Nephron (organoid): ENCODE results near the gene RELCH.

Source experiments
- H3K27ac Mint-ChIP-seq, 3 experiments: 2 replicates each; pipeline ENCODE4 v1.8.0; 2020; ENCODE audit warnings: mixed read lengths in 3 of 3, mild to moderate bottlenecking in 2 of 3, moderate library complexity in 1 of 3
- H3K27me3 Mint-ChIP-seq: 2 replicates; pipeline ENCODE4 v1.8.0; 2021; ENCODE audit warnings: low read depth, mild to moderate bottlenecking, moderate library complexity, mixed read lengths
- H3K36me3 Mint-ChIP-seq: 2 replicates; pipeline ENCODE4 v1.8.0; 2020; ENCODE audit warnings: low read depth, mixed read lengths
- H3K4me1 Mint-ChIP-seq: 2 replicates; pipeline ENCODE4 v1.8.0; 2020; ENCODE audit warnings: mixed read lengths
- H3K4me3 Mint-ChIP-seq, 3 experiments: 2 replicates each; pipeline ENCODE4 v1.8.0; 2020; ENCODE audit warnings: mild to moderate bottlenecking in 3 of 3, mixed read lengths in 3 of 3, moderate library complexity in 2 of 3
- H3K9me3 Mint-ChIP-seq: 2 replicates; pipeline ENCODE4 v1.8.0; 2020; ENCODE audit warnings: mixed read lengths
- TF ChIP-seq, protein P1 (sequence below), 3 experiments: fragments of 200-600 bp; sonication (generic); IDR thresholded peaks; one replicate each; pipeline ENCODE4 v1.5.0; 2021; ENCODE audit warnings: antibody characterized with exemption in 3 of 3; ENCODE audit not compliant: unreplicated experiment in 3 of 3

Gene RELCH

DNA sequence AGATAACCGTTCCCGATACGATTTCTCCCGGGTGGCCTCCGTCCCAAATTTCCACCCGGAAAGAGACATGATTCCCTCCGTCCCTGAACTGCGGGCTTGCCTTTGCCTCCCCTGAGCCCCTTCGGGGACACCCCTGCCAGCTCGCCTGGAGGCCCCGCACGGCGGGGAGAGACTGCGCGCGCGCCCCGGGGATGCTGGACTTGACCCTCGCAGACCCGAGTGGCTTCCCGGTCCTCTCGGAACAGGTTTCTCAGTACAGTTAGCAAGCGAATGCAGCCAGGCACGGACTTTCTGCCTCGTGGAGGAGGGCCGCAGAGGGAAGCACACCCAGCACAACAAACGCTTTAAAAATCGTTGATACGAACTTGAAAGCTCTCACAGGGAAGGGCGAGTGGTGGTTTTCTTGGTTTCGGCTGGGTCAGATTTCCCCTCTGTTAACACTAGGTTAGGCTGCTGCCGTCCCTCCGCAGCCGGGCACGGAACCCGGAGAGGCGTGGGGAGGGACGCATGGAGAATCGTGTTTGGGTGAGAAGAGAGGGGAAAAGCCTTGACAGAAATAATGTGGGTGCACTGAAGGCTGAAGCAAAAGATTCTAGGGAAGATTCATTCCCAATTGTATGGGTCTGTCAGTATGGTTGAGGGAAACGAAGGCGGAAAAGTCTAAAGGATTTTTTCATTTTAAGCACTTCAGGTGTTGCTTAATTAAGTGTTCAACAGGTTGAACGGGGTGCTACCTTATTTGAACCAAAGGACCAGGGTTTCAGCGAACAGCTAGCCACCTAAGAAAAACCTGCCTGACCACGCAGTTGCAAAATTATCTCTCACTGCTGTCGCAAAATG, 139.0 kb downstream of the RELCH start:
- TF ChIP-seq, protein P1, sequence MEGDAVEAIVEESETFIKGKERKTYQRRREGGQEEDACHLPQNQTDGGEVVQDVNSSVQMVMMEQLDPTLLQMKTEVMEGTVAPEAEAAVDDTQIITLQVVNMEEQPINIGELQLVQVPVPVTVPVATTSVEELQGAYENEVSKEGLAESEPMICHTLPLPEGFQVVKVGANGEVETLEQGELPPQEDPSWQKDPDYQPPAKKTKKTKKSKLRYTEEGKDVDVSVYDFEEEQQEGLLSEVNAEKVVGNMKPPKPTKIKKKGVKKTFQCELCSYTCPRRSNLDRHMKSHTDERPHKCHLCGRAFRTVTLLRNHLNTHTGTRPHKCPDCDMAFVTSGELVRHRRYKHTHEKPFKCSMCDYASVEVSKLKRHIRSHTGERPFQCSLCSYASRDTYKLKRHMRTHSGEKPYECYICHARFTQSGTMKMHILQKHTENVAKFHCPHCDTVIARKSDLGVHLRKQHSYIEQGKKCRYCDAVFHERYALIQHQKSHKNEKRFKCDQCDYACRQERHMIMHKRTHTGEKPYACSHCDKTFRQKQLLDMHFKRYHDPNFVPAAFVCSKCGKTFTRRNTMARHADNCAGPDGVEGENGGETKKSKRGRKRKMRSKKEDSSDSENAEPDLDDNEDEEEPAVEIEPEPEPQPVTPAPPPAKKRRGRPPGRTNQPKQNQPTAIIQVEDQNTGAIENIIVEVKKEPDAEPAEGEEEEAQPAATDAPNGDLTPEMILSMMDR (IDR thresholded peaks at IDR 0.05; ENCODE audit: unreplicated experiment in 3 of 3) = no peak
- H3K36me3 Mint-ChIP-seq = no peaks in the 10 kb centered on the region
- H3K27me3 Mint-ChIP-seq = peaks cover 90% of the 10 kb centered on the region
- H3K4me3 Mint-ChIP-seq = peak overlapping the region; percentile 72 to 81 (median 81)
- no peak overlapping the region for H3K27ac Mint-ChIP-seq
- H3K4me1 Mint-ChIP-seq = peaks cover 16% of the 10 kb centered on the region
- H3K9me3 Mint-ChIP-seq = peaks cover 2% of the 10 kb centered on the region

DNA sequence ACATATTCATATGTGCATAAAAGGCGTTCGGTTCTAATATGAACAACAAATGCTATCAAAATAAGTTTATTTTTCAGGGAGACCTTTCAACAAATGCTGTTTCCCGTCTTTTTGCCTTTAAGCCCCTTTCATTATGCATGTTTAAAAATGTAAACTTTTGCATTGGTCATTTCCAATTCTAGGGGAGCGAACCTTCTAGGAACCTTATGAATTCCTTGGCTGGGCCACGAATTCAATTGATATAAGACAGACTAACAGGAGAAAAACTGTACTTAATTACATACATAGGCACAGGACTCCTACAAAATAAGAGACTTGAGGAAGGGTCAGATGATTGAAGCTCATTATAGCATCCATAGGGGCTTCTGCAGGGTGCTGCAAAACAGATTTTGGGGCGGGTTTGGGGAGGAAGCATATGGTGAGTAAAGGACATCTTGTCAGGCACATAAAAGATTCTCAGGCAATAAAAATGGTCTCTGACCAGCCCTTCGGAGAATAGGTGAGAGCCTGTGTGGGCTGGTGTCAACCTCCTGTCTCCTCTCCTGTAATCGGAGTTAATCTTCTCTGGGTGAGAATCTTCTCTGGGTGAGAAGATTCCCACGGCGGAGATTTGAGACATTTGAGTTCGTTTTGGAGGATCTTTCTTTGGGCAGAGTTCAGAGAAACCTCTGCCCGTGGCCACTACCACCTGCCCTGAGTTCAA, 139.7 kb downstream of the RELCH start:
- H3K27ac Mint-ChIP-seq = no peak overlapping the region
- TF ChIP-seq, protein P1 (IDR thresholded peaks at IDR 0.05; ENCODE audit: unreplicated experiment in 3 of 3) = no peak
- no peaks in the 10 kb centered on the region for H3K36me3 Mint-ChIP-seq
- peak overlapping the region; percentile 72 to 81 (median 81) for H3K4me3 Mint-ChIP-seq
- peaks cover 16% of the 10 kb centered on the region for H3K4me1 Mint-ChIP-seq
- peaks cover 2% of the 10 kb centered on the region for H3K9me3 Mint-ChIP-seq
- H3K27me3 Mint-ChIP-seq = peaks cover 92% of the 10 kb centered on the region

DNA sequence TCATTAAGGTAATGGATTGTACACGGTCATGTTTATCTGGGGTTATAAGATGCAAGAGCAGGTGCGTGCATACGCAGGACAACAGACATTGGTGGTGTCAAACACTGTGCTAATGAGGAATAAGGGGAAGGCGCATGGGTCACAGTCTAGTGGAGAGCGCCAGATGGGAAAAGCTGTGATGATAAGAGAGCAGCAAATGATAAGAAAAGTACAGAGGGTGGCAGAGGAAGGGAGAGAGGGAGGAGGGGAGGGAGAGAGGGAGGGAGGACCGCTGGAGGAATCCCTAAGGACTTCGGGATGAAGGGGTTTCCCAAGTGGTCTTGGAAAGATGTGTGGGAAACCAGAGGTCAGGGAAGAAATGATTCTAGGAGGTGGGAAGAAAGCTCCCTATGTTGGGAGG, 140.9 kb downstream of the RELCH start:
- Mint-ChIP-seq H3K27ac (no peak overlapping the region), H3K36me3 (no peaks in the 10 kb centered on the region), H3K27me3 (peaks cover 84% of the 10 kb centered on the region), H3K4me1 (peaks cover 16% of the 10 kb centered on the region), H3K9me3 (peaks cover 2% of the 10 kb centered on the region), H3K4me3 (no peak overlapping the region)
- TF ChIP-seq, protein P1 (IDR thresholded peaks at IDR 0.05; ENCODE audit: unreplicated experiment in 3 of 3) = no peak

DNA sequence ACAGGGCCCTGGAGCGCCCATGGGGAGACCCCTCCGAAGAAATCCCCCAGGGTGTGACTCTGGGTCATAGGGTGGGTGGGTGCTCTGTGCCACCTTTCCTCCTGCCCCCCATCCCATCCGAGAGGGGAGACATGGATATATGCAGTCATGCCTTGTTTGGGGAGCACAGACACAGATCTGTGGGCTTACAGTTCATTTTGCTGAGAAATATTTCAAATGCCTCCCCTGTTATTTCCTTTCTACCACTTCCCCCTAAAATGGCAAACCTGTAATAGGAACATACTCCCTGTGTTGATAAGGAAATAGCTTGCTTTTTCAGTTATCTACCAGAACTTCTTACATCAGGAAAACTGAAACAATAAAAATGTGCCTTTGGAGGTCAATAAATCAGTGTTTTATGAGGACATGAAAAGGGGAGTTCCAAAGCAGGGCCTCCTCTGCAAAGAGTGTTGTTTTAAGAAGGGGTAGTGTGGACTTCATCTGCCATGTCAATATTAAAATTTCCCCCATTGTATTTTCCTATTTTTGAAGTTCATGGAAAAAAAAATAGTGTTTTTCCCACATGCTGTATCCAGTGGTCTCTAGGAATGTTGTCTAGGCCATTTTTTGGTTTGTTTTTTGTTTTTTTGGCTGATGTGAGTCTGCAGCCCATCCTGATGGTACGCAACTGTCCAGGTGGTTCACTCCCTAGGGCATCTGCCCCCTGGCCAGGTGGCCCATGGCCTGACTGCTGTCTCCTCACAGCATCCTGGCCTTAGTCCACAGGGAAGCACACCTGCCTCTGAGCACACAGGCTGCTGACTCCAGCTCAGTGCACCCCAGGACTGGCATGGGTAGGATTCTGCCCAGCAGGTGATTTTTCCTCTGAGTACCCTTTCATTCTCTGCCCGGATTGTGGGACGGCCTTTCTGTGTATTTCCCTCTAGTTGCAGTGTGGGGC, 141.8 kb downstream of the RELCH start:
- Mint-ChIP-seq H3K9me3 (no peaks in the 10 kb centered on the region), H3K36me3 (no peaks in the 10 kb centered on the region), H3K4me1 (peaks cover 14% of the 10 kb centered on the region), H3K4me3 (no peak overlapping the region), H3K27ac (no peak overlapping the region), H3K27me3 (peaks cover 76% of the 10 kb centered on the region)
- TF ChIP-seq, protein P1 (IDR thresholded peaks at IDR 0.05; ENCODE audit: unreplicated experiment in 3 of 3) = no peak

DNA sequence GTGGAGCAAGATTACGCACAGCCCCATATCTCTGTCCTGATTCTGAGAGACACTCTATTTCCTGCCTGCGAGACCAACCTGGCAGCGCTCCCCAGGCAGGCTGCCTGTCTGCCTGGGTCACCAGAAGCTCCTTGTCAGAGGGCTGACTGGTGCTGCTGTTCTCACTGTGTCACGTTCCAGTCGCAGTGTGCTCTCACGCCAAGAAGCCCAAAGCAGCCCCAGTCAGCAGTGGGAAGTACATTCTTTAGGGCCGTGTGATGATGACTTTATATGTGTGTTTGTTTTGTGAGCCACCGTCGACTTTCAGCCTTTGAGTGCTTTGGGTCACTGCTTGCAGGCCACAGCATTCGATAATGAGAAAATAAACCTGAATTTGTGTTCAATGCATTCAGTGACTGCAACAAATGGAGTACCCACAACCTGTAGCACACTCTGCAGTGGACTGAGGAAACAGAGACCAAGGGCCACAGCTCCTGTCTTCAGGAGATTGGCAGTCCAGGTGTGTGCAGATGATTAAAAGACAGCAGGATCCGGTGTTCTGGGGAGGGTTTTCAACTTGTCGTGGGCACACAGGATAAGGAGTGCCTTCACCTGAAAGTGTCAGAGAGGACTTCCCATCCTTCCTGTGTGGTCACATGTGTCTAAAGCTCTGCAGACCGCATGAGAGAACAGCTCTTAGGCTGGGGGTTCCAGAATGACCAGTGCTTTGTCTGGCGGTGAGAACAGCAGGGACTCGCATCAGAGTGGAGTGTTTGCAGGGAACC, 142.8 kb downstream of the RELCH start:
- TF ChIP-seq, protein P1 (IDR thresholded peaks at IDR 0.05; ENCODE audit: unreplicated experiment in 3 of 3) = no peak

More for the DNA sequence above, 142.8 kb downstream of the RELCH start:
- Mint-ChIP-seq H3K27me3 (peaks cover 71% of the 10 kb centered on the region), H3K27ac (no peak overlapping the region), H3K36me3 (no peaks in the 10 kb centered on the region), H3K9me3 (no peaks in the 10 kb centered on the region), H3K4me3 (peak overlapping the region in 1 of 3 experiments; percentile 24), H3K4me1 (peaks cover 6% of the 10 kb centered on the region)
